GM18499 (cell line): ENCODE results near the gene TRIM15.

Experiments used
- ATAC-seq: cut with Tn5 transposase; IDR thresholded peaks from one replicate; pipeline ENCODE4 v1.9.1; 2021; ENCODE audit warnings: moderate number of reproducible peaks; ENCODE audit not compliant: insufficient read depth, unreplicated experiment

Gene TRIM15

GRCh38 chr6:30144811-30145210 lies 18.5 kb upstream of the TRIM15 start:
- ATAC-seq = no peak

DNA sequence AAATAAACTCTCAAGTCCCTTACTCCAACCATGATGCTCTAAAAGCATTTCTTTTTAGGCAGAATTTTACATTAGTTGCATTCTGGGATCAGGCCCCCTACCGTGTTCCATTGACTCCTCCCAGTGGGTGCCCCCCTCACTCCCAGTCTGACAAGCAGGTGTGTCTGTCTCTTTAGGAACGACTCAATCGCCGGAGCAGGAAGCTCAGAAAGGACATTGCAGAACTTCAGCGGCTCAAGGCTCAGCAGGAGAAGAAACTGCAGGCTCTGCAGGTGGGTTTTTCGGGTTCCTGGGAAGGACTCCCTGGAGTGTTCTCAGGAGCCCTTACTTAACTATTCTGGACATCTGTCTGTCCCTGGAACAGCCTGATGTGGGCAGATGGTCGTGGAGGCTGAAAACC lies 17.5 kb upstream of the TRIM15 start:
- ATAC-seq = no peak

GRCh38 chr6:30147096-30147495 lies 16.2 kb upstream of the TRIM15 start:
- ATAC-seq = no peak

DNA sequence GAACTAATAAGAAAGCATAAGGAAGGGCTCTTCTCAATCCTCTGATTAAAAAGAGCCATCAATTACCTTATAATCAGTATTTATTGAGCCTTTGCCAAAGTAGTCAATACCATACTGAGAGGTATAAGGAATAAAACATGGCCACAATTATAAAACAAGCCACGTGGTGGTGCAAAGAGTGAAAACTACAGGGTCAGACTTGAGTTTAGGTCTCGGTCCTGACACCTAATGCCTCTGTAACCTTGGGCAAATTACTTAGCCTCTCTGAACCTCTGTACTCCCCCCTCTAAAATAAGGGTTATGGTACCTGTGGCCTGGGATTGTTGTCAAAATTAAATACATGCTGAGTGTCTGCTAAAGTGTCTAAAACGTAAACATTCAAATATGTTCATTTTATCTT lies 14.1 kb upstream of the TRIM15 start:
- no peak for ATAC-seq

- ATAC-seq = no peak
These were observed 13.3 kb upstream of the TRIM15 start for GRCh38 chr6:30149858-30150550.

GRCh38 chr6:30150671-30151395 lies 12.5 kb upstream of the TRIM15 start:
- no peak for ATAC-seq

DNA sequence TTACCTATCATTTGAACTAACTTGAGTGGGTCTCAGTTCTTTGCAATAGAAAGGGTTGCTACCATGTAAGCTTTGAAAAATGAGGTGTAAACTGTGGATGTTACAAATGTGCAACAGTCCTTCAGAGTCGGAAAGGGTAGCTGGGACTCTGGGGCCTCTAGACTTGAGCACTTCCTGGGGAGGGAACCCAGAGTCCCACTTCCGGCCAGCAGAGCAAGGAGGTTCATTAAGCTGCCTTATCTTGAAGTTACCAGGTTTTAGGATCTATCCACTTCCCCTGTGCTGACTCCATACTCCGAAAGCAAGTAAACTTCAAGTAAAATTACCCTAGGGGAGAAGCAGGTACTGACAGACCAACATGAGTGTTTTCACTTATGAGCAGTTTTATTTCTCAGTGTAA lies 11.8 kb upstream of the TRIM15 start:
- no peak for ATAC-seq

- no peak for ATAC-seq
These were observed 11.2 kb upstream of the TRIM15 start for GRCh38 chr6:30152016-30152673.

GRCh38 chr6:30152910-30153610 lies 10.3 kb upstream of the TRIM15 start:
- no peak for ATAC-seq

DNA sequence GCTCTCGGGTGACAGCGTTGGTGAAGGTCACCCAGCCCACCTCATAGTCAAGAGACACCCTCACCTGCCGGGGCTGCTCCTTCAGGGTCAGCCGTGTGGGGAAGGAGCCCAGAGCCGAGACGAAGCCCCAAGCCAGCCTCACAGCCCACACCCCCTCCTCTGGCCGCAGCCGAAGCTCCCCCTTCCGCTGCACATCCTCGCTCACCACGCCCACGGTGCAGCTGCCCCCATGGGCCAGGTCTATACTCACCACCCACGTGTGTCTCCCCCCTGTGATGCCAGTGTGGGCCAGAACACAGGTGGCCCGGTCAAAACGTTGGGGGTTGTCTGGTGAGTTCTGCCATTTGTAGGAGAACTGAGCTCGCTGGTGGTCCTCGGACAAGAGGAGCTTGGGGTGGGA lies 9.3 kb upstream of the TRIM15 start:
- ATAC-seq = no peak

- no peak for ATAC-seq
These were observed 8.4 kb upstream of the TRIM15 start for GRCh38 chr6:30154709-30155519.

- ATAC-seq = no peak
These were observed 7.7 kb upstream of the TRIM15 start for GRCh38 chr6:30155520-30156261.

- ATAC-seq = no peak
These were observed 7.1 kb upstream of the TRIM15 start for GRCh38 chr6:30156262-30156599.

DNA sequence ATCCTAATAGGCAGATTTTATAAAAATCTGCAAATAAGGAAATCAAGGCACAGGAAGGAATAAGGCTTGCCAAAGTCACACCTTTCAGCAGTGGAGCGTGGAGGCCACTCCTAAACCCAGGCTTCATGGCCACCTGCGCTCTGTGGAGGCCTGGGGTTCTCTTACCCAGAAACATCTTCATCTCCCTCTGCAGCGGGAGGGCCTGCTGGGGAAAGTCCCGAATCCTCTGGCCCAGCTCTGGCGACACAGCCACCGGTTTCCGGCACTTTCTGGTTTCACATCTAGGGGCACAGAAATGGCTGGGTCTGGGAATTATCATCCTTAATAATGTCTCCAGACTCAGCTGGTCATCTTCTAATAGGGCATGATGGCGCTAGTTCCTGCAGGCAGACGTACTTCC lies 6.6 kb upstream of the TRIM15 start:
- ATAC-seq = no peak

DNA sequence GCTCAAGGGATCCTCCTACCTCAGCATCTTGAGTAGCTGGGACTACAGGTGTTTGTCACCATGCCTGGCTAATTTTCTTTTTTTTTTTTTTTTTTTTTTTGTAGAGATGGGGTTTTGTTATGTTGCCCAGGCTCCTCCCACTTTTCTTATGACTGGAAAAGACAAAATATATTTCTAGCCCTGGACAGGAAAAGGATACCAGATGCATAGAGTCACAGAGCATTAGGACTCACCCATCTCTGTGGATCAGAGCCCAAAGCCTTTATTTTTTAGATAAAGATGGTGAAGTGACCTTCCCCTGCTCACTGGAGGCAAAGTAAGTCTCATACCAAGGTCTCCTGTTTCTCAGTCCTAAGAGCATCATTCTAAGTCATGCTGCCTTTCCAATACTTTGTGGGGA lies 5.8 kb upstream of the TRIM15 start:
- no peak for ATAC-seq

GRCh38 chr6:30157999-30158398 lies 5.3 kb upstream of the TRIM15 start:
- ATAC-seq = no peak

- no peak for ATAC-seq
These were observed 4.8 kb upstream of the TRIM15 start for GRCh38 chr6:30158475-30159040.

DNA sequence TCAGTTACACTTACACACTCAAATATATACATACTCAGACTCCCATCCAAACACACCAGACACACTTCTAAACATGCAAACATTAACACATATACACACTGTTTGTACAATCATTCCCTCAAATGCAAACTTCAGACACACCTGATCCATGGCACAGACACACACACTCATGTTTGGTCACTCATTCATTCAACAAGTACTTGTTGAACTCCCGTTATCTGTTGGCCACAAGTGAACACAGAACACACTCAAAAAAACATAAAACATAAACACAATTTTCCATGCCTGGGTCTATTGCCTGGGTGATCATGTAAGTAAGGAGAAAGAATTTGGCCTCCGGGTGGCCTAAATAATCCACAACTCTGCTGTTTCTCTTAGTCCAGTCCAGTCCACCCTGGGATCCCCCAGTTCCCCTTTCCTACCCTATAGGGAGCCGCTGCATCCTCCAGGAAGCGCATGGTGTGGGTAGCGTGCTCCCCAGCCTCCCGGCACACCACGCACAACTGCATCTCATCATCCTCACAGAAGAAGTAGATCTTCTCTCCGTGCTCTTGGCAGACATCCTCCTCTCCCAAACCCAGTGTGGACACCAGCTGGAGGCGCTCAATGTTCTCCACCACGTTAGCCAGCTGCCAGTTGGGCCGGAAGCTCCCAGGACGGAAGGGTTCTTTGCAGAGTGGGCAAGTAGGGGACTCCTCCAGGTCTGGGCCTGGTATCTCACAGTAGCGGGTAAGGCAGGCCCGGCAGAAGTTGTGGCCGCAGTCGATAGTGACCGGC lies 3.1 kb upstream of the TRIM15 start:
- ATAC-seq = no peak
